ENCODE data around the gene SPSB2.

Gene SPSB2, protein sequence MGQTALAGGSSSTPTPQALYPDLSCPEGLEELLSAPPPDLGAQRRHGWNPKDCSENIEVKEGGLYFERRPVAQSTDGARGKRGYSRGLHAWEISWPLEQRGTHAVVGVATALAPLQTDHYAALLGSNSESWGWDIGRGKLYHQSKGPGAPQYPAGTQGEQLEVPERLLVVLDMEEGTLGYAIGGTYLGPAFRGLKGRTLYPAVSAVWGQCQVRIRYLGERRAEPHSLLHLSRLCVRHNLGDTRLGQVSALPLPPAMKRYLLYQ

DNA sequence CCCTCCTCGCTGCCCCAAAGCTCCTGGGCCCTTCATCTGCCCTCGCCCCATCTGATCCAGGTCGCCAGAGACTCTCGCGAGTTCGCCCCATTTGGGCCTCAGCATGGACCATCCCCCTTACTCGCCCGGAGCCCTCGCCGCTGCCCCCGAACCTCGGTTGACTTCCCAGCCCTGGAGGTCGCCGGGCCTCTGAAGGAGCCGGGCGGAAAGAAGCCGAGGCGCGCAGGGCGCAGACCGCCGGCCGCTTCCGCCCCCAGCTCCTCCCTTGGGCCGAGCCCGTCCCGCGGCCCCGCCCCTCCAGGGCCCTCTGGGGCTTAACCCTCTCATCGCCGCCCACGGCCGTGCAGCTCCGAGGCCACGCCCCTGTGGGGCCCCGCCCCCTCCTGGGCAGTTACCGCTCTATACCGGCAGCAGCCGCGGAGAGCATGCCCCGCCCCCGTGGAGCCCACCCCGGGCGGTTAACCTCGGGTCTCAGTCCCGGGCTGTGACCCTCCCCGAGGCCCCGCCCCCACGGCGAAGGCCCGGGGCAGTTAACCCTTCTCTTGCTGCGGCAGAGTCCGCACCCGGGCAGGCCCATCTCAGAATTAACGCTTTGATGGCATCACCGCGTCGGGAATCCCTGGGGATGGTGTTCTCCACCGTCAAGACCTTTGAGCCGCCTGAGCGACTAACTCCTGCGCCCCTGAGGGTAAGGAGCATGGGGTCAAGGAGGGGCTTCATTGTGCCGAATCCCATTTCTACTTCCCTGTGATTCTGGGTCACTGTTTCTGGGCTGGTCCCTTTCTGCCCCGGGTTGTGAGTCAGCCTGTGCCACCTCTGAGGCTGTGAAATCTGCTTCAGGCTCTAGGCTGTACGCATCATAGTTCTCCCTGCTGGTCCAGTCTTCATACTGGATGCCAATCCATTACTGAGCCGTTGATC is at the start of gene SPSB2:
Gene SPSB2 (minus strand): TSS at position 210 of the 921 bp plus-strand sequence. CDS start 402 bp downstream, outside the sequence.
- DNase-seq: peak; percentile 96 to 98
- TF ChIP-seq GATA1 (IDR thresholded peaks at IDR 0.05; ENCODE audit: low read depth, low read length): no peak
- peak; percentile 59 for TF ChIP-seq POLR2A (IDR thresholded peaks at IDR 0.05; ENCODE audit: low read length)

DNA sequence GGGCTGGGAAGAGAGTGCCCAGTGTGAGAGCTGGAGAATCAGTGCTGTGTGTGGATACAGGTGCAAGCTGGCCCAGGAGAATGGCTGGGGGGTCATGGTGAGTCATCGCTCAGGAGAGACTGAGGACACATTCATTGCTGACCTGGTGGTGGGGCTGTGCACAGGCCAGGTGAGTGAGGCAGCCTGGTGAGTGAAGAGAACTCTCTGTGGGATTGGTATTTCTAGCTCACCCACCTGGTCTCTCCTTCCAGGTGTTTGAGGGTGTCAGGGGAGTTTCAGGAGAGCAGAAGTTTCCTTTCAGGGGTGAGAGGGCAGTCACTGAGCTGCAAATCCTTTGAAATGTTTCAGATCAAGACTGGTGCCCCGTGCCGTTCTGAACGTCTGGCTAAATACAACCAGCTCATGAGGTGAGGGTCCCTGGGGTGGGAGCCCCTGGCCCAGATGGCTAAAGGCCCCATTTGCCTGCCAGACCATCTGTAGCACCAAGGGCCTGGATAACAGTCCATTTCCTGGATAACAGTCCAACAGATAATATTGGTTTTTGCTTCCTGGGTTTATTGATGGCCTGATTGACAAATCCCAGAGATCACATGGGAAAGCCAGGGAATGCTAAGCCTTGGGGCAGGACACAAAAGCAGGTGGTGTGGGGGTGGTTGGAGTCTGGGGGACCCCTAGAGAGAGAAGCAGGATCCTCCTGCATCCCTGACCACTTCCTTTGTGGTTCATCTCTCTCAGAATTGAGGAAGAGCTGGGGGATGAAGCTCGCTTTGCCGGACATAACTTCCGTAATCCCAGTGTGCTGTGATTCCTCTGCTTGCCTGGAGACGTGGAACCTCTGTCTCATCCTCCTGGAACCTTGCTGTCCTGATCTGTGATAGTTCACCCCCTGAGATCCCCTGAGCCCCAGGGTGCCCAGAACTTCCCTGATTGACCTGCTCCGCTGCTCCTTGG is 49.2 kb upstream of the SPSB2 start:
- DNase-seq: no peak
- no peak for TF ChIP-seq POLR2A (IDR thresholded peaks at IDR 0.05; ENCODE audit: low read length)
- TF ChIP-seq GATA1 (IDR thresholded peaks at IDR 0.05; ENCODE audit: low read depth, low read length): no peak

DNA sequence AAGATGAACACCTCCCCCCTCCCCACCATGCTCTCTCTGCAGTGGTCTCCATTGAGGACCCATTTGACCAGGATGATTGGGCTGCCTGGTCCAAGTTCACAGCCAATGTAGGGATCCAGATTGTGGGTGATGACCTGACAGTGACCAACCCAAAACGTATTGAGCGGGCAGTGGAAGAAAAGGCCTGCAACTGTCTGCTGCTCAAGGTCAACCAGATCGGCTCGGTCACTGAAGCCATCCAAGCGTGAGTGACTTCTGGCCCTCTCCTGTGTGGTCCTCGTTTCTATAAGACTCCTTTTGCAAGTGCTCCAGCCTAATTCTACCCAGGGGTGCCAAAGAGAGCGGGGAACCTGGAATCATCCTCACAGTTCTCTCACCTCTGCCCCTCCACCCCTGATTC is 48.4 kb upstream of the SPSB2 start:
- TF ChIP-seq GATA1 (IDR thresholded peaks at IDR 0.05; ENCODE audit: low read depth, low read length): no peak
- no peak for TF ChIP-seq POLR2A (IDR thresholded peaks at IDR 0.05; ENCODE audit: low read length)
- no peak for DNase-seq

DNA sequence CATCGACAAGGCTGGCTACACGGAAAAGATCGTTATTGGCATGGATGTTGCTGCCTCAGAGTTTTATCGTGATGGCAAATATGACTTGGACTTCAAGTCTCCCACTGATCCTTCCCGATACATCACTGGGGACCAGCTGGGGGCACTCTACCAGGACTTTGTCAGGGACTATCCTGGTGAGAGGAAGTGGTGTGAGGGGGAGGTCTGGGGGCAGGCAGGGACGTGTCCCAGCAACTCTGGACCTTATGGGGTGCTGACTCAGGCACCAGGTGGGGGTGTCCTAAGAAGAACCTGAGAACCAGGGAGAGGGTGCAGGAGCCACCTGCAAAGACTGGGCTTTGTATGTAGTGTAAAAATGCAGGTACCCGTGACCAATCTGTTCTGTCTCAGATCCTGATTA is 46.5 kb upstream of the SPSB2 start:
- TF ChIP-seq POLR2A (IDR thresholded peaks at IDR 0.05; ENCODE audit: low read length) (no peak), GATA1 (IDR thresholded peaks at IDR 0.05; ENCODE audit: low read depth, low read length) (no peak)
- no peak for DNase-seq

DNA sequence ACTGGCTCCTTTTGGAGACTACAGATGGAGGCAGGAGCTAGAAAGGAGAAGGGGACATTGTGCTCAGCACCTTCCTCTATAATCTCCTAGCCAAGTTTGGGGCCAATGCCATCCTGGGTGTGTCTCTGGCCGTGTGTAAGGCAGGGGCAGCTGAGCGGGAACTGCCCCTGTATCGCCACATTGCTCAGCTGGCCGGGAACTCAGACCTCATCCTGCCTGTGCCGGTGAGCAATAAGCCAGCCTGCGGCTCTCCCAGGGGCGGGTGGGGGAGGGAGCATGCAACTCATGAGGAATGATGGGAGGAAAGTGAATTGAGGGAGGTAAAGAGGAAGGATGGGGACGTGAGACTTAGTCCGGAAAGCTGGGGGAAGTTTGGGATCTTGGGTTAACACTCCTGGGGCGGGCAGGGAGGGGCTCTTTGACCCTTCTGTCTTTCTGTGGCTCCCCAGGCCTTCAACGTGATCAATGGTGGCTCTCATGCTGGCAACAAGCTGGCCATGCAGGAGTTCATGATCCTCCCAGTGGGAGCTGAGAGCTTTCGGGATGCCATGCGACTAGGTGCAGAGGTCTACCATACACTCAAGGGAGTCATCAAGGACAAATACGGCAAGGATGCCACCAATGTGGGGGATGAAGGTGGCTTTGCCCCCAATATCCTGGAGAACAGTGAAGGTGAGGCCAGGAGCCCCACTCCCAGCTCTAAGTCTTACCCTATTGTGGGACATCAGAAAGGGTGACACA is 44.6 kb upstream of the SPSB2 start:
- TF ChIP-seq POLR2A (IDR thresholded peaks at IDR 0.05; ENCODE audit: low read length) (no peak), GATA1 (IDR thresholded peaks at IDR 0.05; ENCODE audit: low read depth, low read length) (no peak)
- no peak for DNase-seq

DNA sequence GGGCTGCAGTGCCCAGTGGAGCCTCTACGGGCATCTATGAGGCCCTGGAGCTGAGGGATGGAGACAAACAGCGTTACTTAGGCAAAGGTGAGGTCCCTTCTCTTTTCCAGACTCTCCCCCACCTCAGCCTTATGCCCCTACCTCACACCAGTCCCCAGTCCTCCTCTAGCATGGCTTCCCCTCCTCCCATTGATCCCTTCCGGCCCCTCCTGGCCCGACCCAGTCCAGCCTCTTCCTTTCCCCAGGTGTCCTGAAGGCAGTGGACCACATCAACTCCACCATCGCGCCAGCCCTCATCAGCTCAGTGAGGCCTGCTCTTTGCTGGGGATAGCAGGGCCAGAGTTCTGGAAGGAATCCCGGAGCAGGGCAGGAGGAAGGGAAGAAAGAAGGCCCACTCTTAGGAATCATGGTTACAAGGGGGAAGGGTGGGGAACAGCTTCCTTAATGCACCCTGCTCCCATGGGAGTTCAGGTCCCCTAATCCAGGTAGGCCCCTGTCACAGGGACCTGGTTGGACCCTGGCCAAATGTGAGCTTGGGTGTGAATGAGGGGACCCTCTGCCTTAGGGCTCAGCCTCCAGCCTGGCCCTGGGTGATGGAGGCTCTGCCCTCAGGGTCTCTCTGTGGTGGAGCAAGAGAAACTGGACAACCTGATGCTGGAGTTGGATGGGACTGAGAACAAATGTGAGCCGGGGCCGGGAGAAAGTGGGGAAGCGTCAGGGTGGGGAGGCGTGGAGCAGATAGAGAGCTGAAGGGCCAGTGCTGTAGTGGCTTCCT is 43.5 kb upstream of the SPSB2 start:
- TF ChIP-seq POLR2A (IDR thresholded peaks at IDR 0.05; ENCODE audit: low read length) (no peak), GATA1 (IDR thresholded peaks at IDR 0.05; ENCODE audit: low read depth, low read length) (no peak)

DNA sequence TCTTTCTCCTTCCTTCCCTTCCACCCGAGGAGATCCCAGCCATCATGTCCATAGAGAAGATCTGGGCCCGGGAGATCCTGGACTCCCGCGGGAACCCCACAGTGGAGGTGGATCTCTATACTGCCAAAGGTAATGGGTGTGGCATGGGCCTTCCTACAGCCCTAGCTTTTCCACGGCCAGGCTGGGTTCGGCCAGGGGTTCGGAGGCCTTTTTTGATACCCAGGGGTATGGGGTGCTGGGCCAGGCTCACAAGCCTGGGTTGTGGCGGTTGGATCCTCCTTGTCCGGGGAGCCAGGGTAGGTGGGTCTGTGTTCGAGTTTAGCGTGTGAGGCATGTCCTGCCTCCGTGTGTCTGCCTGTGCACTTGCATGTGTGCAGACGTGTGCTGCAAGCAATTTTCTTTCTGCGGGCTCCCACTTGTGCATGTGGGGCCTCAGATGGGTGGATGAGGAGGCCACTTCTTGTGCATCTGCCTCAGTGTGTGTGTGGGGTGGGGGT is 42.7 kb upstream of the SPSB2 start:
- DNase-seq: no peak
- no peak for TF ChIP-seq POLR2A (IDR thresholded peaks at IDR 0.05; ENCODE audit: low read length)
- no peak for TF ChIP-seq GATA1 (IDR thresholded peaks at IDR 0.05; ENCODE audit: low read depth, low read length)

More for the DNA sequence above, 43.5 kb upstream of the SPSB2 start:
- no peak for DNase-seq

DNA sequence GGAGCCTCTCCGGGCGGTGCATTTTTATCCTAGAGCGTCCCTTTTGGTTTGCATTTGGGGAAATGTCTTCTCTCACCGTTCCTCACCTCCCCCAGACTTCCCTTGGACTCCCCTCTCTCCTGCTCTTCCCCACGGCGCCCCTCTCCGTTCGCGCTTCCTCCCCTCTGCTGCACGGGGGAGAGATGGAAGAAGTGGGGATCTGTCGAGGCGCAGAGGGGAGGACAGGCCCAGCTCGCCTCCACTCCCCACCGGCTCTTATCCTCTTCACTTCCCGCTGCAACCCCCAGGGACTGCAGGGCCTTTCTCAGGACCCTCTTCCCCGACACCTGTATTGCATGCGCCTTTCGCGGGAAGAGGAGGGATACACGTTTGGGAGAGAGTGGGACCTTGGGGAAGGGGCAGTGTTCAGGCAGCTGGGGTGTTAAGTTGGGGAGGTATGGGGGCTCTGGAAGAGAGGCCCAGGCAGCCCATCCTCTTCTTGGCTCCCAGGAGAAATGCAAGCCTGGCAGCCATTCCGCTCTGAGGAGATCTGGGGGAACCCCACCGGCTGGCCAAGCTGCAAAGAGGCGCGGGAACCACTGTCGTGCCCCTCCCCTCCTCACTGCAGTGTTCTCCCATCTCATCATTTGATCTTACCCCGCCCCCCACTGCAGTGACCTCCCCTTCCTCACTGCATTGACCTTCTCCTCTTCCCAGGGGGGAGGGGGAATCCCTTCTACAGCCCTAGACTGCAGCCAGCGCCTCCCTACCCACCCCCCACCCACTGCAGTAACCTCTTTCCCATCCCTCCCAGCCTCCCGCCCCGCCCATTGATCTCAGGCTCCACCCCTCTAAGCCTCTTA is 42.1 kb upstream of the SPSB2 start:
- peak; percentile 57 to 68 for DNase-seq
- no peak for TF ChIP-seq GATA1 (IDR thresholded peaks at IDR 0.05; ENCODE audit: low read depth, low read length)
- TF ChIP-seq POLR2A (IDR thresholded peaks at IDR 0.05; ENCODE audit: low read length): no peak

DNA sequence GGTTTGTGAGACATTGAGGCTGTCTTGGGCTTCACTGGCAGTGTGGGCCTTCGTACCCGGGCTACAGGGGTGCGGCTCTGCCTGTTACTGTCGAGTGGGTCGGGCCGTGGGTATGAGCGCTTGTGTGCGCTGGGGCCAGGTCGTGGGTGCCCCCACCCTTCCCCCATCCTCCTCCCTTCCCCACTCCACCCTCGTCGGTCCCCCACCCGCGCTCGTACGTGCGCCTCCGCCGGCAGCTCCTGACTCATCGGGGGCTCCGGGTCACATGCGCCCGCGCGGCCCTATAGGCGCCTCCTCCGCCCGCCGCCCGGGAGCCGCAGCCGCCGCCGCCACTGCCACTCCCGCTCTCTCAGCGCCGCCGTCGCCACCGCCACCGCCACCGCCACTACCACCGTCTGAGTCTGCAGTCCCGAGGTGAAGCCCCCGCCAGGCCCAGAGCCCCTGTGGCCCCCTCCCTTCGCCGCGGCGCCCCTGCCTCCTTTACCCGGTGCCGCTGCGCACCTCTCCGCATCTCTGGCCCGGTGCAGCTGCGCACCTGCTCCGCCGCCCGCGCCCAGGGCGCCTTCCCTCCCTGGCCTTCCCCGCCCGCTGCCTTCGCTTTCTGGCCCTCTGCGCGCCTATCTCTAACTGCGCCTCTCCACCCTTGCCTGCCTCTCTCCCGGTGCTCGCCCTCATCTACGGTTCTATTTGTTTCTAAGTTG is 41.3 kb upstream of the SPSB2 start, which contains the start of gene ENO2:
Gene ENO2 (plus strand): TSS at position 335 of the 701 bp plus-strand sequence. CDS start 1,253 bp downstream, outside the sequence.
- peak; percentile 79 to 87 for DNase-seq
- TF ChIP-seq POLR2A (IDR thresholded peaks at IDR 0.05; ENCODE audit: low read length) (peak; percentile 33), GATA1 (IDR thresholded peaks at IDR 0.05; ENCODE audit: low read depth, low read length) (no peak)

DNA sequence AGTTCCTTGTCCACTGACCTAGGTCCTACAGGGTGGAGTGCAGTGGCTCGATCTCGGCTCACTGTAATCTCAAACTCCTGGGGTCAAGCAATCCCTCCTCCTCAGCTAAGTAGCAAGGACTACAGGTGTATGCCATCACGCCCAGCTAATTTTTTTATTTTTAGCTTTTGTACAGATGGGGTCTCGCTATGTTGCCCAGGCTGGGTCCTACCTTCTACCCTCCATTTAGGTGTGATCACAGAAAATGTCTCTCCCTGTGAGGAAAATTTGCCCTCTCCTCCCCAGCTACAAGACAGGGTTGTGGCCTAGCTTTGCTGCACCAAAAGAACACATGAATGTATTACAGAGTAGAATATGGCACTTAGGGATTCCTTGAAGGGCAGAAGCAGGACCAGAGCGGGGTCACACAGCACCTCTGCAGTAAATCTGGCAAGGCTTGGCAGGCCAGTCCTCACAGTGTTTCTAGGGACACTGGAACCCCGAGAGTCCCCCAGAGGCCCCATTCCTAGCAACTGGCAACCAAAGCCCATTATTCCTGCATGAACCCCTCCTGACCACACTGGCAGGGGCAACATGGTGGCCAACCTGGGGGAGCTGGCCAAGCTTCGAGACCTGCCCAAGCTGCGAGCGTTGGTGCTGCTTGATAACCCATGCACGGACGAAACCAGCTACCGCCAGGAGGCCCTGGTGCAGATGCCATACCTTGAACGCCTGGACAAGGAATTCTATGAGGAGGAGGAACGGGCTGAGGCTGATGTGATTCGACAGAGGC is 39.2 kb upstream of the SPSB2 start:
- TF ChIP-seq GATA1 (IDR thresholded peaks at IDR 0.05; ENCODE audit: low read depth, low read length) (no peak), POLR2A (IDR thresholded peaks at IDR 0.05; ENCODE audit: low read length) (no peak)
- no peak for DNase-seq
